A673 (cell line): ENCODE results near the gene DPF3. TPM values are rescaled to one million over a fixed set of nuclear protein-coding genes. Genes with fewer than 3 reads are reported as not detected.

ENCODE experiments used
- BruUV-seq: library from RNA; stranded (reverse); fragments of 400-500 nt; replicated peaks from 2 replicates; lab custom pipeline; 2021; lab: Mats Ljungman, UMichigan
- CTCF ChIA-PET: fragments of 300-600 bp; sonication (Branson Sonifier 250); formaldehyde crosslinking; loops from one replicate; lab custom pipeline; 2022; ENCODE audit warnings: antibody characterized with exemption; lab: Charles Lee
- POLR2A ChIA-PET: fragments of 300-600 bp; sonication (Branson Sonifier 250); formaldehyde crosslinking; loops from one replicate; lab custom pipeline; 2022; ENCODE audit warnings: antibody characterized with exemption; ENCODE audit not compliant: low non-redundant PET; lab: Charles Lee
- DNase-seq: peaks from one replicate; pipeline ENCODE4 v3.0.0-alpha.2; 2015; ENCODE audit warnings: low spot score
- H3K27ac ChIP-seq: fragments of 200-600 bp; sonication (generic); 2 replicates; pipeline ENCODE4 v1.5.1; 2016; ENCODE audit warnings: mixed run types, low read depth, mild to moderate bottlenecking, mixed read lengths, antibody characterized with exemption, low read length; ENCODE audit not compliant: poor library complexity, severe bottlenecking
- H3K27me3 ChIP-seq: fragments of 200-600 bp; sonication (generic); replicated peaks from 2 replicates; pipeline ENCODE4 v1.6.1; 2017; ENCODE audit warnings: mixed run types, low read depth, mild to moderate bottlenecking, mixed read lengths, antibody characterized with exemption, low read length; ENCODE audit not compliant: insufficient read depth, poor library complexity
- H3K36me3 ChIP-seq: fragments of 200-600 bp; sonication (generic); 2 replicates; pipeline ENCODE4 v1.6.1; 2016; ENCODE audit warnings: mixed run types, mild to moderate bottlenecking, mixed read lengths, antibody characterized with exemption, low read length; ENCODE audit not compliant: insufficient read depth, poor library complexity, severe bottlenecking
- H3K4me1 ChIP-seq: fragments of 200-600 bp; sonication (generic); 2 replicates; pipeline ENCODE4 v1.6.1; 2017; ENCODE audit warnings: mixed run types, mild to moderate bottlenecking, mixed read lengths, antibody characterized with exemption, low read length; ENCODE audit not compliant: insufficient read depth, poor library complexity, severe bottlenecking
- H3K4me3 ChIP-seq: fragments of 200-600 bp; sonication (generic); 2 replicates; pipeline ENCODE4 v1.5.1; 2016; ENCODE audit warnings: low read depth, mixed run types, mild to moderate bottlenecking, mixed read lengths, low read length; ENCODE audit not compliant: poor library complexity, severe bottlenecking
- H3K9me3 ChIP-seq: fragments of 200-600 bp; sonication (generic); 2 replicates; pipeline ENCODE4 v1.6.1; 2016; ENCODE audit warnings: mixed run types, low read depth, mild to moderate bottlenecking, mixed read lengths, antibody characterized with exemption, low read length; ENCODE audit not compliant: poor library complexity, severe bottlenecking
- CTCF ChIP-seq: fragments of 300-800, 200-600 bp; sonication (generic); conservative IDR thresholded peaks from 2 replicates; pipeline ENCODE4 v1.5.1; 2017; ENCODE audit warnings: low read depth, mild to moderate bottlenecking, antibody characterized with exemption, low read length, moderate library complexity, mixed read lengths
- EZH2 ChIP-seq: fragments of 200-600 bp; sonication (generic); IDR thresholded peaks from 2 replicates; pipeline ENCODE4 v1.6.1; 2017; ENCODE audit warnings: borderline replicate concordance, low read depth, mild to moderate bottlenecking, mixed read lengths, antibody characterized with exemption, low read length; ENCODE audit not compliant: poor library complexity, severe bottlenecking
- intact Hi-C: fragments of 100-400 bp; cut with micrococcal nuclease; formaldehyde crosslinking; loops from one replicate; pipeline ENCODE4 v1.10.0; 2022; ENCODE audit not compliant: unreplicated experiment
- total RNA-seq: library from RNA; stranded (reverse); gene quantifications from 2 replicates; pipeline ENCODE4 v1.2.3, GENCODE V29; 2021

DPF3 gene
- total RNA-seq, 1 experiment from 2014 or later: 15.7 TPM

GRCh38 chr14:72783741-72784140 lies 110.2 kb downstream of the DPF3 start:
- BruUV-seq: no TSS peak

GRCh38 chr14:72782817-72783216 lies 111.1 kb downstream of the DPF3 start:
- ChIA-PET CTCF (no interaction called here), POLR2A (no interaction called here)
- Histone ChIP-seq H3K27me3 (no peaks in the 10 kb centered on the region), H3K4me3 (no peak overlapping the region), H3K9me3 (no peaks in the 10 kb centered on the region), H3K4me1 (no peaks in the 10 kb centered on the region), H3K27ac (no peak overlapping the region), H3K36me3 (no peaks in the 10 kb centered on the region)
- intact Hi-C loops: no loop called here
- no TSS peak for BruUV-seq
- DNase-seq: no peak
- TF ChIP-seq EZH2 (no peak), CTCF (no peak)

More at GRCh38 chr14:72783741-72784140, 110.2 kb downstream of the DPF3 start:
- CTCF ChIA-PET: no interaction called here
- Histone ChIP-seq H3K9me3 (no peaks in the 10 kb centered on the region), H3K27me3 (no peaks in the 10 kb centered on the region), H3K36me3 (no peaks in the 10 kb centered on the region), H3K4me1 (no peaks in the 10 kb centered on the region), H3K4me3 (no peak overlapping the region), H3K27ac (no peak overlapping the region)
- POLR2A ChIA-PET: no interaction called here
- intact Hi-C loops: no loop called here
- TF ChIP-seq CTCF: no peak
- no peak for TF ChIP-seq EZH2
- DNase-seq: no peak

- CTCF ChIA-PET: no interaction called here
- Histone ChIP-seq H3K27me3 (no peaks in the 10 kb centered on the region), H3K27ac (no peak overlapping the region), H3K4me3 (no peak overlapping the region), H3K4me1 (peaks cover 3% of the 10 kb centered on the region), H3K9me3 (no peaks in the 10 kb centered on the region), H3K36me3 (no peaks in the 10 kb centered on the region)
- BruUV-seq: no TSS peak
- no peak for DNase-seq
- TF ChIP-seq EZH2 (no peak), CTCF (no peak)
- intact Hi-C loops: no loop called here
- POLR2A ChIA-PET: no interaction called here
These were observed 112.1 kb downstream of the DPF3 start for GRCh38 chr14:72781561-72782508.
